Measurements from ENCODE around the gene FKBP8. TPM values are rescaled to one million over a fixed set of nuclear protein-coding genes. Genes with fewer than 3 reads are reported as not detected.
A peak's percentile ranks its signal among the peaks of the same experiment; 100 is the strongest.
"Not testable (repeated sequence)": the region's sequence is repeated elsewhere in the genome, so short reads cannot be mapped to it uniquely, and the experiment has no call there.

The FKBP8 gene
- polyA plus RNA-seq, 3 donors: 90.8 to 352 (median 221) TPM

DNA sequence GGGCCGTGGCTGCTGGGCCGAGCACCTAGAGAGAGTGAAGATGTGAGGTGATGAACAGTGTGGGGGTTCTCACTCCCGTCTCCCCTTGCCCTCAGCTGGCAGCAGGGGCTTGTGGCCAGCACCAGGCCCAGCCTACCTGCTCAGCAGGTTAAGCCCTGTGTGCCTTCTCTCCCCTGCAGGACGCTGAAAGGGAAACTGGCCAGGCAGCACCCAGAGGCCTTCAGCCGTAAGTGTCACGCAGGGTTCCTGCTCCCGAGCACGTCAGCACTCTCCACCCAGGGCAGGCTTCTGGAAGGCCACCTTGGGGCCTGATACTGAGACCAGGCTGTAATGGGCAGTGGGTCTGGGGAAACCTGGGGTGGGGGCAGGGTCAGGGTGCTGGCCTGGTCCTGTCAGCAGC, 23.6 kb upstream of the FKBP8 start:
- 93 to 96% (median 95%) methylated on average over 8 of the region's 8 CpGs for WGBS, 3 donors
- H3K27ac ChIP-seq (ENCODE audit: low read depth, low read length): no peak overlapping the region

DNA sequence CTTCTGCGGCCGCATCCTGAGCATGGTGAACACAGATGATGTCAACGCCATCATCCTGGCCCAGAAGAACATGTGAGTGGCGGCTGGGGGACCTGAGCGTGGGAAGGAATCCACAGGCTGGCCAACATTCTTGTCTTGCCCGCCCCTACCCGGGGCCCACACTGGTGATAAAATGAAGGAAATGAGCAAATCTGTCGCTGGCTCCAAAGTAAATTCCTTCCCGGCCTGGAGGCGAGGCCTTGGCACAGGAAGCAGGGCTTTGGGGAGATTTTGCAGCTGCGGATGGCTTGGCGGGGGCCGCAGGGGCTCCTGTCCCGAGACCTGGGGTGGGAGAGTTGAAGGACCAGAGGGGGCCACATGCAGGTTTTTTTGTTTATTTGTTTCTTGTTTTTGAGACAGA, 18.7 kb upstream of the FKBP8 start:
- 63 to 78% (median 72%) methylated on average over 14 of the region's 14 CpGs for WGBS, 3 donors
- no peak overlapping the region for H3K27ac ChIP-seq (ENCODE audit: low read depth, low read length)

DNA sequence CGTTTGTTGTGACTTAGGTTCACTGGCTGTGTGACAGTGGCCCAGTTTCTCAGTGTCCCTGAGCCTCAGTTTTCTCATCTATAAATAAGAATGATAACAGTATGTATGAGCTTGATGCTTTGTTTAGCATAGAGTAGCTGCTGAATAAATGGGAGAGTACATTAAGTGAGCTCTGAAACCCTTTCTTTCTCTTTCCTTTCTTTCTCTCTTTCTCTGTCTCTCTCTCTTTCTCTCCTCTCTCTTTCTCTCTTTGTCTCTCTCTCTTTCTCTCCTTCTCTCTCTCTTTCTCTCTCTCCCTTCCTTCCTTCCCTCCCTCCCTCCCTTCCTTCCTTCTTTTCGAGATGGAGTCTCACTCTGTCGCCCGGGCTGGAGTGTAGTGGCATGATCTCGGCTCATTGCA, 16.3 kb upstream of the FKBP8 start:
- 44 to 60% (median 52%) methylated on average over 5 of the region's 5 CpGs for WGBS, 3 donors
- no peak overlapping the region for H3K27ac ChIP-seq (ENCODE audit: low read depth, low read length)

DNA sequence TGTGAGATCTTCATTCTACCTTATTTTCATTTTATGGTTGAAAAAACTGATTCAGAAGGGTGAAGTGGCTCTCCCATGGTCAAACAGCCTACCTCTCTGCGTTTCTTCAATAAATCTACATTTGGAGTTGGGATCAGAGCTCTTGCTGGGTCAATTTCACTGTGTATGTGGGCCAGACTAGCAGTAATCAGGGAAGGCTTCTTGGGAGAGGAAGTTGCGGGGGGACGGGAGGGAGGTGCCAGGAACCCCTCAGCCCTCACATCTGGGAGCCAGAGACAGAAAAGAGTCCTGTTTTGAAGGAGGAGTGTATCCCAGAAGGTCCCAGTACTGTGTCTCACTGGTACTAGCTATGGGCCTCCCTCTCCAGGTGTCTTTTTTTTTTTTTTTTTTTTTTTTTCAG, 15.2 kb upstream of the FKBP8 start:
- no peak overlapping the region for H3K27ac ChIP-seq (ENCODE audit: low read depth, low read length)
- 38 to 44% (median 42%) methylated on average over 3 of the region's 3 CpGs for WGBS, 3 donors

DNA sequence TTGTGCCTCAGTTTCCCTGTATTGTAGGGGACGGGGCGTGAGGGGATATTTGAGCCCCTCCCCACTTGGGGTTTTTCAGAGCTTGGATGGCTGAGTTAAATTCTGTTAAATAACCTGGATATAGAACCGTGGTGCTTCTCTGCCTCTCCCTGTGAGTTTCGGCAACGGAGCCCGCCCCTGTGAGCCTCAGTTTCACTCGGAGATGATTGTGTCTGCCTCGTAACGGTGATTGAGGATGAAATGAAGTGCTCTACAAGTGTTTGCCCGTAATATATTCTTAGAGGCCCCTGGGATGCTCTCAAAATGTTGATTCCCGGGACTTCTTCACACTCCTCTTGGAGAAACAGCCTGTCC, 14.8 kb upstream of the FKBP8 start:
- 4 to 9% (median 5%) methylated on average over 11 of the region's 11 CpGs for WGBS, 3 donors
- H3K27ac ChIP-seq (ENCODE audit: low read depth, low read length): peak overlapping the region; percentile 31

DNA sequence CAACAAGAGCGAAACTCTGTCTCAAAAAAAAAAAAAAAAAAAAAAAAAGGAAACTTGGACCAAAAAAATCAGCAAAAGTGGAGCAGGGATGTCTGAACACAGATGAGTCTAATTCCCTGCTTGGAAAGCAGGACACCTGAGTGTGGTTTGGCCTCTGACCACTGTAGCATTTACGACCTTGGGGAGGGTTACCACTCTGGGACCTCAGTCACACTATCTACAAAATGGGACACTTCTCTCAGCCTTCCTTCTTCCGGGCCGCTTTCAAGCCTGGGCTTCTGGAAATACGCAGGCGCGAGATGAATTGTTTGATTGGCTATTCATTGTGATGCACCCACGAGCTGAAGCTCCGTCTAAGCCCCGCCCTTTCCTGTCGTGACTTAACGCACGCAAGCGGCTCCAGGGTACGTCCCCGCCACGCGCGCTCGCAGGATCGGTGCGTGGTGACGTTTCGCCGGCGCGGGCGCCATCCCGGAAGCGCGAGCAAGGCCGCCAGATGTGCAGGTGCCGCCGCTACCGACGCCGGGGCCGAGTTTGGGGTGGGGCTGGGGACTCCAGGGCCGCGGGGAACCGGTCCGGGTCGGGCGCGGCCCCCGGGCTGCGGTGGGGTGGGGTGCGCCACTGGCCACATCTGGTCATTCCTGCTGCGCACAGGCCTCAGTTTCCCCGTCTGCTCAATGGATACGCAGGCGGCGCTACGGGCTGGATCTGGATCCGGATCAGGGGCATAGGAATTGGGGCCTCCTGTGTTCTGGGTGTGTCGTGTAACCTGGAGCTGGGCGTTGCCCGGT, 14.2 kb upstream of the FKBP8 start, which contains the start of gene KXD1:
Gene KXD1, plus strand, starts transcription at position 460 of the 791 bp plus-strand sequence. CDS start 4,187 bp downstream, outside the sequence.
- peak within 1 kb of the TSS; percentile 31 for H3K27ac ChIP-seq (ENCODE audit: low read depth, low read length)
- WGBS, 3 donors: 1 to 2% (median 1%) methylated on average over 58 of the region's 58 CpGs

DNA sequence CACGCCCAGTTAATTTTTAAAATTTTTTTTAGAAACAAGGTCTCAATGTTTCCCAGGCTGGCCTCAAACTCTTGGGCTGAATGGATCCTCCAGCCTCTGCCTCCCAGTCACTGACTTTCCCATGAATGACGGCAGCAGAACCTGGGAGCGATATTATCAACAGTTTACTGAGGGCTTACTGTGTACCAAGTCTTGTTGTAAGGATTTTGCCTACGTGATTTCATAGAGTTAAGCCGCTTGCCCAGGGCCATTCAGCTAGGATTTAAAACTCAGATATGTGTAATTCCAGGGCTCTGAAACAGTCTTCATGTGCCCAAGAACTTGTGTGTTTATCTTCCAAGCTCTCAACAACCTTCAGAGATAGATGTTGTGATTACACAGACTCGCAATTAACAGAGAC, 8.3 kb upstream of the FKBP8 start:
- H3K27ac ChIP-seq (ENCODE audit: low read depth, low read length): no peak overlapping the region
- WGBS, 3 donors: 45 to 77% (median 70%) methylated on average over 6 of the region's 6 CpGs

DNA sequence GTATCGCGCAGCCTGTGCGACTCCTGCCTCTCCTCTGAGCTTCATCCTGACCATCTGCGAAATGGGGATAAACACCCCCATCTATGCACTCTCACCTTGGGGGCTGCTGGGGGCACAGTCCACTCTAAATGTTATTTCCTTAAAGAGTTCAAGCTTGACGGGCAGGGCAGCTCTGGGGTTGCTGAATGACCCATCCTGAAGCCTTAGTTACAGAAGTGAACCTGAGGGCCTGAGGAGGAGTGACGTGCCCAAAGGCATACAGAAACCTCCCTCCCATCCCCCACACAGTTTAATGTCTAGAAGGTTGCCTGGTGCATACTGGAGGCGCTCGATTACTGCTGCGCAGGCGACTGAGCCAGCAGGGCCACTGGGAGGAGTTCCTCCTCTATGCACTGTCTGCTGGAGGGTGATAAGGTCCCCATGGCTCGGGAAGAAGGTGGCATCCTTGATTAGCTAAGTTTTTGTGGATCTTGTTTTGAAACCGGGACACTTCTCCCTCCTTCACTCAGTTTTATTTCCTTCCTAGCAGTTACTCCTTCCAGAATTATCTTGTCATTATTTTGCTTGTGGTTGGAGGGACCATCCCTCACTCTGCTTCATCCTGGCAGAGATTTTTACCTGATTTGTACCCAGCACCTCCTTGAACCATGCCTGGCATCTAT, 572 bp upstream of the FKBP8 start:
- H3K27ac ChIP-seq (ENCODE audit: low read depth, low read length): no peak overlapping the region

DNA sequence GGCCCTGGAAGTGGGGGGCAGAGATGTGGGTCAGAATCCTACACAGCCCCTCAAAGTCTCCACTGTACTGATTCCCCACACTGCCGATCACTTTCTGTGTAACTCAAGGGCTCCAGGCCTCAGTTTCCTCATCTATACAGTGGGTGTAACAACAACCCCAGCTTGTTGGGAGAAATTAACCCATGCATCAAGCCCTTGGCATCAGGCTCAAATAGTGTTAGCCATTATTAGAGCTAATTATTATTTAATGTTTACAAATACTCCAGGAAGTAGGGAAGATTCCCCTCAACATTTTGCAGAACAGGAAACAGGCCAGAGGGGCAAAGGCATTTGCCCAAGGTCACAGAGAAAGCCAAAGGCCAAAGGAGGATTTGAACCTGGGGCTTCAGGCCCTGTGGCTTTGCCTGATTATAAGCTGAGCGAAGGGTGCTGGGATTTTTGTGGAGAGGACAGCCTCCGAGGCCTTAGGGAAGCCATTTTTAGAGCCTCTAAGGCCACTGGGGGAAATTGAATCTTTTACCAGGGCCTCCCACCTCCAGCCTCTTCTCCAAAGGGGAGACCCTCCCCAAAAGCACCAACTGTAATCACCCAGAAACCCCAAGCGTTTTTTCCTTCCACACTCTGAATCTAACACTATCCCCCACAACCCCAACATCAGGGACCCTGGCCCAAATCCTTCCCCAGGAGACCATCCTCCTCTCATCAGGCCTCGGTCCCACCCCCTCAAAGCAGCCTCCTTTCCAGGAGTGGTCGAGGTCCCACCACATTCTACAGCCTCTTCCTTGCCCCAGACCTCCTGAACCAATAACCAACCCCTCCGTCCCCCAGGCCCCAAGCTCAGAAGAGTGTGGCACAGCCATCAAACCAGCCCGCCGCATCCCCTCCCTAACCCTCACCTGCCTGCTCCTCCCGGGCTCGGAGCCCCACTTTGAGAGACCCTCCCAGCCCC, 1.1 kb downstream of the FKBP8 start:
- 19 to 25% (median 19%) methylated on average over 11 of the region's 11 CpGs for WGBS, 3 donors
- H3K27ac ChIP-seq (ENCODE audit: low read depth, low read length): peak overlapping the region; percentile 58

More for the DNA sequence above, 572 bp upstream of the FKBP8 start:
- WGBS, 3 donors: 7 to 9% (median 7%) methylated on average over 12 of the region's 12 CpGs

DNA sequence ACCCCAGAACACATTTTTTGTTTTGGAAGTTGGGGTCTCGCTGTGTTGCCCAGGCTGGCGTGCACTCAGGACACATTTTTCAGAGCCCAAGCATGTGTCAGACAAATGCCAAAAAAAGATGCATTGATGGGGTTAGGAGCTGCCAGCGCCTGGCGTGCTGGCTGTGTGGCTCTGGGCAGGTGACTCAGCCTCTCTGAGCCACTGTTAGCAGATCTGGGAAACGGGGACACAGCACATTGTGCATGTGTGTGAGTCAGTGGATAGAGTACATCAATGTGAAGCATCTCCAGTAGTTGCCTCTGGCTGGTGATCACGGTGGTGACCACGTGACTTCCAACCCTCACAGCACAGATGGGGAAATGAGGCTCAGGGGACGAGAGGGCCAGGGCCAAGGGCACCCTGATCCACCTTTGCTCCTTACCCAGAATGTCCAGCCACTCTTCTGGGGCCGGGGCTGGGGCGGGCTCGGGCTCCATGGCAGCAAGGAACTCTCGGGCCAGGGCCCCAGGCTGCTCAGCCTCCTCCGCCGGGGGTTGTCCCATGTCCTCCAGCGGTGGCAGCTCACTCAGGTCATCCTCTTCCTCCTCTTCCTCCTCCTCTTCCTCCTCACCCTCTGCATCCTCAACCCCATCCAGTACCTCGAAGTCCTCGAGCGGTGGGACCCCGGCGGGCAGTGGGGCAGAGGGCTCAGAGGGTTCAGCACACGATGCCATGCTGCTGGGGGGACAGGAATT, 1.9 kb downstream of the FKBP8 start:
- WGBS, 3 donors: 84 to 88% (median 86%) methylated on average over 21 of the region's 21 CpGs
- no peak overlapping the region for H3K27ac ChIP-seq (ENCODE audit: low read depth, low read length)

DNA sequence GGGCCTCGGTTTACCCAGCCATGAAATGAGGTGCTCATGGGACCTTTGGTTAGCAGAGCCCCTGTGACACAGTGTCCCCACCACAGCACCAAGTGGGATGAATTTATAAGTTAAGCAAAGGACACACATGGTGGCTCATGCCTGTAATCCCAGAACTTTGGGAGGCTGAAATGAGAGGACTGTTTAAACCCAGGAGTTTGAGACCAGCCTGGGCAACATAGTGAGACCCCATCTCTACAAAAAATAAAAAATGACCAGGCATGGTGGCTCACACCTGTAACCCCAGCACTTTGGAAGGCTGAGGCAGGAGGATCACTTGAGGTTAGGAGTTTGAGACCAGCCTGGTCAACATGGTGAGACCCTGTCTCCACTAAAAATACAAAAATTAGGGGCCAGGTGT, 3.2 kb downstream of the FKBP8 start:
- 91 to 100% (median 94%) methylated on average over 1 of the region's 1 CpG for WGBS, 3 donors

DNA sequence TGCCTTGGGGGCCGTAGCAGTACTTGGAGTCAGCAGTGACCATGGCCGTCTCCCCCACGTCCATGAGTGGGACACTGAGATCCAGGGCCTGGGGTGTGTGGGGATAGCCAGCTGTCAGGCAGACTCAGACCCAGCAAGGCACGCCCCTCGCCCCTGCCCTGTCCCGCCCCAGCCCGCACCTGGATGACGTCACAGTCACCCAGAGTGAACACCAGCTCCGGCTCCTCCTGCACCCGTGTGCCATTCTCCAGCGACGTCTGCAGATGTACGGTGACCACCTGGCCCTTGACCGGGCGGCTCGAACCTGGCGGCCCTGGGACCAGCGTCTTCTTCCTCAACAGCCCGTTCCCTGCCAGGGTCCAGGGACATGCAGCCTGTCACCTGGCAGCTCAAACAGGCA, 4.0 kb downstream of the FKBP8 start:
- WGBS, 3 donors: 96 to 98% (median 97%) methylated on average over 19 of the region's 19 CpGs

More for the DNA sequence above, 3.2 kb downstream of the FKBP8 start:
- H3K27ac ChIP-seq (ENCODE audit: low read depth, low read length): not testable (repeated sequence)

DNA sequence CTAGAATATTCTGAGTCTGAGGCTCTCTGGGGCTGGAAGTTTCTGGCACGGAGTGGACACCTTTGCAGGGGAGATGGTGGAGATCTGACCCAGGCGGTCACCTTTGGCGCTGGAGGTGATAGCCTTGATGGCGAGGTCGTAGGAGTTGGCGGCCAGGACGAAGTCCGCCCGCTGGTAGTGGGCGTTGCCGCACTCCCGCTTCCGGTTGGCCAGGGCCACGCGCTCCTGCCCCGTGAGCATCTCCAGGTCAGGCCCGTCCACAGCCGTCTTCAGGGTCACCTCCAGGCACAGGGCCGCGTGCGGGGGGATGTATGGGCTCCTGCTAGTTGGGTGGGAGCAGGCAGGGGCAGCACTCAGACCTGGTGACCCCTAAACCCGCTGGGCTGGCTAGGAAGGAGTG, 5.3 kb downstream of the FKBP8 start:
- no peak overlapping the region for H3K27ac ChIP-seq (ENCODE audit: low read depth, low read length)
- 89 to 92% (median 90%) methylated on average over 20 to 22 of the region's 22 CpGs for WGBS, 3 donors

More for the DNA sequence above, 4.0 kb downstream of the FKBP8 start:
- no peak overlapping the region for H3K27ac ChIP-seq (ENCODE audit: low read depth, low read length)

DNA sequence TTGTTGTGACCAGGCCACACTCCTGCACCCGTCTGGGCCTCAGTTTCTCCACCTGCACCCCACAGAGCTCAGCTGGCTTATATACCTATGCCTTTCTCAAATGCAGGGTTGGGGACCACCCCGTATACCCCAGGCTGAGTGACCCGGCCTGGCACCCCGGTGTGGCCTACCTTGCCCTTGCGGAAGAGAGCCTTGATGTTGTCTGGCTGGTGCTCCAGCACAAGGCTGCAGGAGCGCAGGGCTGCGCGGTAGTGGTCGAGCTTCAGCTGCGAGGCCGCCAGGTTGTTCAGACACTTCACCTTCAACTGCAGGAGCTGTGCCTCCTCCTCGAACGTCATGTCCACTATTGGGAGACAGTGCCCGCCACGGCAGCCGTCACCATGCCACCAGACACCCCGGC, 5.9 kb downstream of the FKBP8 start:
- WGBS, 3 donors: 94 to 97% (median 96%) methylated on average over 17 of the region's 17 CpGs
- no peak overlapping the region for H3K27ac ChIP-seq (ENCODE audit: low read depth, low read length)

DNA sequence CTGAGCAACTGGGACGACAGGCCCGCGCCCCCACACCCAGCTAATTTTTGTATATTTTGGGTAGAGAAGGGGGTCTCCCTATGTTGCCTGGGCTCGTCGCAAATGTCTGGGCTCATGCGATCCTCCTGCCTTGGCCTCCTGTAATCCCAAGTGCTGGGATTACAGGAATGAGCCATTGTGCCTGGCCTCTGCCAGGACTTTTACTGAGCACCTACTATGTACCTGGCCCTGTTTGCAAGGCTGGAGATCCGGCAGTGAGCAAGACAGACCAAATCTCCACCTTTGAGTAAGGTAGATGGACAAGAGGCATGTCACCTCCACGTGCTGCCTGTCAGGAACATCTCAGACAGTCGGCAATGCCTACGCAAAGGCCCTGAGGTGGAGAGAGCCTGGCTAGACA, 6.9 kb downstream of the FKBP8 start:
- WGBS, 3 donors: 92 to 97% (median 95%) methylated on average over 10 of the region's 10 CpGs
- no peak overlapping the region for H3K27ac ChIP-seq (ENCODE audit: low read depth, low read length)

DNA sequence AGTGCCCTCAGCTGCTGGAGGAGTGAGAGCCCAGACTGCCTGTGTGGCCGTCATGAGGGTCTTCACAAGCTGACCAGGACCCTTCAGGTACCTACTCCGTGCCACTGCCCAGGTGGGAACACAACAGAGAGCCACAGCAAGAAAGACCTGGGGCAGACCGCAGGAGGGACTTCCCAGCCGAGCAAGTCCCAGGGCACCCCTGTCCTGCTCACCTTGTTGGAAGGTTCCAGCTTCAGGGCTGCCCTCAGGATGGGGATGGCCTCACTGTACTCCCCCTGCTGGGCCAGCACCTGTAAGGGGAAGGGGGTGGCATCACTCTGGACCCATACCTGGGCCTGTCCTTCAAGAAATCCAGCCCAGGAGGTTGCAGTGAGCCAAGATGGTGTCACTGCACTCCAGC, 10.3 kb downstream of the FKBP8 start:
- H3K27ac ChIP-seq (ENCODE audit: low read depth, low read length): no peak overlapping the region
- WGBS, 3 donors: 93 to 97% (median 94%) methylated on average over 4 of the region's 4 CpGs

DNA sequence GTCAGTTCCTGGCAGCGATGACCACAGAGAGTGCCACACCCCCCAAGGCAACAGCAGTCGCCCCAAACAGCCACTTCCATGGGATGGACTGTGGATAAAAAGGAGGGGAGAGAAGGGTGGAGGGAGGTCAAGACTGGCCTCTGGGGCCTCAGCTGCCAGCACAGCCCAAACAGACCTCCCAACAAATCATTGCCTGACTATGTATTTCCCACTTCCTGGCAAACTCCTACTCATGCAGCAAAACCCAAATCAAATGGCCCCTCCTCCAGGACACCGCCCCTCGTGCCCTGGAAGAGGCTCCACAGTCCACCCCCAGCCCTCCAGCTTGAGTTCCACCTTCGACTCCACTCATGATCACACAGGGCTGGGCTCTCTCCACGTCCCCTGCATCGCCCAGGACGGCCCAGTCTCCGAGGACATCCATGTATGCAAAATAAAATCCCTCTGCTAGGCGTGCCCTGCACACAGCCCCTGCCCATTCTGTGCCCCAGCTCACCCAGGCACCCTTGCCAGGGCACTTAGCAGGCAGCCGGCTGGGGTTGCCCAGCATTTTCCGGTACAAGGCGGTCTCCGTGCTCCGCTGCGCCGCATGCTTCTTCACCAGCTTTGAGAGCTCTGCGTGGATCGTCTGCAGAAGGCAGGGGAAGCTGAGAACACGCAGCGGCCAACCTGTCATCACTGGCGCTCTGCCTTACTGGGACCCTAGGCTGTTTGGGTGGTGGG, 11.0 kb downstream of the FKBP8 start:
- no peak overlapping the region for H3K27ac ChIP-seq (ENCODE audit: low read depth, low read length)
- 96 to 97% (median 97%) methylated on average over 22 of the region's 22 CpGs for WGBS, 3 donors

DNA sequence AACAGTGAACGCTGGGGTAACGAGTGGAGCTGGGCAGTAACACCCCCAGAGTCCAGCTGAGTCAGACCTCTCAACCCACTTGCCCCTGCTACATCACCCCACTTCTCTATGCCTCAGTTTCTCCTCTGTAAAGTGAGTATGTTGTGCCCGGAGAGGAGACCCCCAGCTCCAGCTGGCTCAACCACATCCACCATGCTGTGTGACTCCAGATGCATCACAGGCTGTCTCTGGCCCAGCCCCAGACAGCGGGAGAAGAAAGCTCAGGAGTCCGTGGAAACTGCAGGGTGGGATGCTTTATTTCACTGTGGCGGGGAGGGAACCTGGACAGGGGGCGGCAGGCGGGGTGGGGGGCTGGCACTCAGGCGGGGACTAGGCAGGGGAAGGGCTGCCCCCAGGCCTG, 11.9 kb downstream of the FKBP8 start:
- H3K27ac ChIP-seq (ENCODE audit: low read depth, low read length): no peak overlapping the region
- 91 to 96% (median 93%) methylated on average over 6 to 9 of the region's 9 CpGs for WGBS, 3 donors
